ENCODE measurements around the gene GNG12.
"Not testable (repeated sequence)": the region's sequence is repeated elsewhere in the genome, so short reads cannot be mapped to it uniquely, and the experiment has no call there.

Gene GNG12

GRCh38 chr1:67683316-67683715 is 150.0 kb downstream of the GNG12 start:
- DNase-seq (ENCODE audit: low read depth in 2 of 2) = no peak

GRCh38 chr1:67682659-67683197 is 150.5 kb downstream of the GNG12 start:
- no peak for DNase-seq (ENCODE audit: low read depth in 2 of 2)

GRCh38 chr1:67680486-67680885 is 152.8 kb downstream of the GNG12 start:
- no peak for DNase-seq (ENCODE audit: low read depth in 2 of 2)

GRCh38 chr1:67679691-67680090 is 153.6 kb downstream of the GNG12 start:
- DNase-seq (ENCODE audit: low read depth in 2 of 2) = no peak

GRCh38 chr1:67677930-67678329 is 155.3 kb downstream of the GNG12 start:
- no peak for DNase-seq (ENCODE audit: low read depth in 2 of 2)

- DNase-seq (ENCODE audit: low read depth in 2 of 2) = no peak
These were observed 155.9 kb downstream of the GNG12 start for GRCh38 chr1:67677408-67677807.

- DNase-seq (ENCODE audit: low read depth in 2 of 2) = no peak
These were observed 156.3 kb downstream of the GNG12 start for GRCh38 chr1:67676946-67677345.

- DNase-seq (ENCODE audit: low read depth in 2 of 2) = no peak
These were observed 157.0 kb downstream of the GNG12 start for GRCh38 chr1:67676287-67676686.

GRCh38 chr1:67675800-67676199 is 157.5 kb downstream of the GNG12 start:
- no peak for DNase-seq (ENCODE audit: low read depth in 2 of 2)

- peak in 1 of 2 experiments; percentile 4 for DNase-seq (ENCODE audit: low read depth in 2 of 2)
These were observed 158.8 kb downstream of the GNG12 start for GRCh38 chr1:67674260-67675011.

GRCh38 chr1:67673468-67674201 is 159.6 kb downstream of the GNG12 start:
- no peak for DNase-seq (ENCODE audit: low read depth in 2 of 2)

- DNase-seq (ENCODE audit: low read depth in 2 of 2) = no peak
These were observed 160.9 kb downstream of the GNG12 start for GRCh38 chr1:67672260-67672803.

GRCh38 chr1:67668660-67669059 is 164.6 kb downstream of the GNG12 start:
- DNase-seq (ENCODE audit: low read depth in 2 of 2) = no peak

GRCh38 chr1:67666636-67667035 is 166.6 kb downstream of the GNG12 start:
- DNase-seq (ENCODE audit: low read depth in 2 of 2) = no peak

GRCh38 chr1:67665307-67665706 is 168.0 kb downstream of the GNG12 start:
- not testable (repeated sequence) for DNase-seq (ENCODE audit: low read depth in 2 of 2)

- no peak for DNase-seq (ENCODE audit: low read depth in 2 of 2)
These were observed 169.2 kb downstream of the GNG12 start for GRCh38 chr1:67664048-67664447.

- DNase-seq (ENCODE audit: low read depth in 2 of 2) = no peak
These were observed 170.4 kb downstream of the GNG12 start for GRCh38 chr1:67662884-67663283.

- no peak for DNase-seq (ENCODE audit: low read depth in 2 of 2)
These were observed 174.0 kb downstream of the GNG12 start for GRCh38 chr1:67659229-67659628.

- DNase-seq (ENCODE audit: low read depth in 2 of 2) = not testable (repeated sequence)
These were observed 176.1 kb downstream of the GNG12 start for GRCh38 chr1:67657152-67657551.

GRCh38 chr1:67655581-67655980 is 177.7 kb downstream of the GNG12 start:
- DNase-seq (ENCODE audit: low read depth in 2 of 2) = no peak

- no peak for DNase-seq (ENCODE audit: low read depth in 2 of 2)
These were observed 180.0 kb downstream of the GNG12 start for GRCh38 chr1:67653304-67653703.

GRCh38 chr1:67652800-67653199 is 180.5 kb downstream of the GNG12 start:
- no peak for DNase-seq (ENCODE audit: low read depth in 2 of 2)

Data from stimulated activated CD4-positive, alpha-beta T cell treated with anti-CD3 and anti-CD28 coated beads, Interleukin-12 subunit alpha, Interleukin-12 subunit beta, amount 100 ng/mL, for 24 hours (primary cell).